B cell (primary cell): ENCODE measurements around the gene SLC35E1. TPM values are rescaled to one million over a fixed set of nuclear protein-coding genes. Genes with fewer than 3 reads are reported as not detected.

ENCODE experiments used
- ATAC-seq: fragments of 200-7000 bp; cut with Tn5 transposase; one replicate; pipeline ENCODE4 v1.10.0; 2021; ENCODE audit warnings: low read depth, mild to moderate bottlenecking, moderate number of reproducible peaks, moderate library complexity
- CTCF ChIA-PET: fragments of 350-600 bp; sonication (Branson Sonifier 250); formaldehyde crosslinking; loops from one replicate; lab custom pipeline; 2021; ENCODE audit warnings: antibody characterized with exemption, inconsistent platforms; lab: Charles Lee
- POLR2A ChIA-PET: fragments of 350-600 bp; sonication (Branson Sonifier 250); formaldehyde crosslinking; loops from one replicate; lab custom pipeline; 2021; ENCODE audit warnings: antibody characterized with exemption; lab: Charles Lee
- DNase-seq: peaks from one replicate; pipeline ENCODE4 v3.0.0; 2013
- H2AFZ ChIP-seq: 2 replicates; pipeline ENCODE4 v1.6.1; 2012; ENCODE audit warnings: mild to moderate bottlenecking, low read depth, low read length; ENCODE audit not compliant: insufficient read depth, poor library complexity, severe bottlenecking
- H3K27ac ChIP-seq, 2 donors: 1 replicate in 1 of 2; 2 replicates in 1 of 2; pipeline ENCODE4 v1.5.1; 2012 to 2013; ENCODE audit warnings: low read length in 2 of 2, mild to moderate bottlenecking in 2 of 2, moderate library complexity in 1 of 2
- H3K27me3 ChIP-seq, 4 experiments: fragments of 200-600 bp in 1 of 4; sonication (generic) in 1 of 4; replicated peaks in 1 of 4; 1 replicate in 2 of 4; 2 replicates in 2 of 4; pipeline versions ENCODE4 v1.6.1 to v1.7.0; 2013 to 2016; ENCODE audit warnings: low read length in 3 of 4, mild to moderate bottlenecking in 2 of 4, mixed read lengths in 1 of 4, moderate library complexity in 1 of 4; ENCODE audit not compliant: insufficient read depth in 4 of 4, control insufficient read depth in 3 of 4; ENCODE audit errors: control extremely low read depth in 1 of 4
- H3K36me3 ChIP-seq, 2 experiments: replicated peaks in 1 of 2; 1 replicate in 1 of 2; 2 replicates in 1 of 2; pipeline versions ENCODE4 v1.6.1 to v1.7.1; 2013; ENCODE audit warnings: low read length in 1 of 2; ENCODE audit not compliant: insufficient read depth in 2 of 2, control insufficient read depth in 1 of 2; ENCODE audit errors: control extremely low read depth in 1 of 2, extremely low read depth in 1 of 2
- H3K4me1 ChIP-seq, 2 donors: fragments of 200-600 bp in 1 of 2; sonication (generic) in 1 of 2; 1 replicate in 1 of 2; 2 replicates in 1 of 2; pipeline versions ENCODE4 v1.5.1 to v1.6.1; 2013 to 2017; ENCODE audit warnings: low read length in 2 of 2; ENCODE audit not compliant: control insufficient read depth in 2 of 2, insufficient read depth in 2 of 2
- H3K4me2 ChIP-seq: replicated peaks from 2 replicates; pipeline ENCODE3; 2012; ENCODE audit warnings: mild to moderate bottlenecking, low read depth, low read length; ENCODE audit not compliant: poor library complexity, severe bottlenecking
- H3K4me3 ChIP-seq, 5 experiments: fragments of 200-600 bp in 1 of 5; sonication (generic) in 1 of 5; 1 replicate in 3 of 5; 2 replicates in 2 of 5; pipeline versions ENCODE4 v1.5.1 to v1.7.0; 2011 to 2016; ENCODE audit warnings: low read length in 4 of 5, mild to moderate bottlenecking in 4 of 5, low read depth in 2 of 5, control low read depth in 1 of 5, moderate library complexity in 1 of 5; ENCODE audit not compliant: insufficient read depth in 1 of 5; ENCODE audit errors: control extremely low read depth in 1 of 5, extremely low read depth in 1 of 5
- H3K79me2 ChIP-seq: fragments of 200-600 bp; sonication (generic); one replicate; pipeline ENCODE4 v1.6.0; 2016; ENCODE audit warnings: low read length; ENCODE audit not compliant: control insufficient read depth, insufficient read depth
- H3K9ac ChIP-seq: fragments of 200-600 bp; sonication (generic); 2 replicates; pipeline ENCODE4 v1.6.1; 2017; ENCODE audit warnings: mild to moderate bottlenecking, low read length, moderate library complexity
- H3K9me3 ChIP-seq, 3 donors: one replicate each; pipeline versions ENCODE4 v1.6.1 to v1.7.1; 2013; ENCODE audit warnings: low read length in 2 of 3; ENCODE audit not compliant: control insufficient read depth in 2 of 3, insufficient read depth in 1 of 3; ENCODE audit errors: control extremely low read depth in 1 of 3
- H4K20me1 ChIP-seq: 2 replicates; pipeline ENCODE4 v1.6.0; 2012; ENCODE audit warnings: mild to moderate bottlenecking, low read length; ENCODE audit not compliant: insufficient read depth, control insufficient read depth, poor library complexity, severe bottlenecking
- H3K27ac Mint-ChIP-seq: one replicate; pipeline ENCODE4 v1.8.0; 2021; ENCODE audit warnings: mixed read lengths
- H3K27me3 Mint-ChIP-seq: one replicate; pipeline ENCODE4 v1.8.0; 2021; ENCODE audit warnings: mixed read lengths
- H3K4me1 Mint-ChIP-seq: one replicate; pipeline ENCODE4 v1.8.0; 2021; ENCODE audit warnings: mixed read lengths
- H3K4me3 Mint-ChIP-seq: one replicate; pipeline ENCODE4 v1.8.0; 2021; ENCODE audit warnings: mixed read lengths
- H3K9me3 Mint-ChIP-seq: one replicate; pipeline ENCODE4 v1.8.0; 2022; ENCODE audit warnings: mixed read lengths; ENCODE audit not compliant: insufficient read depth
- CTCF ChIP-seq: fragments of 200-600 bp; IDR thresholded peaks from one replicate; pipeline ENCODE4 v1.8.0; 2022; ENCODE audit warnings: antibody characterized with exemption, mild to moderate bottlenecking
- EZH2 ChIP-seq: IDR thresholded peaks from 2 replicates; pipeline ENCODE4 v1.6.1; 2012; ENCODE audit warnings: borderline replicate concordance, low read depth, mild to moderate bottlenecking, moderate library complexity, low read length; ENCODE audit not compliant: insufficient read depth, poor library complexity, severe bottlenecking
- WGBS: methylation state at CpG from one replicate; pipeline ENCODE4 v1.1.5; 2013; ENCODE audit warnings: missing lambda C conversion rate; ENCODE audit not compliant: insufficient coverage; 5-methylcytosine and 5-hydroxymethylcytosine counted together
- intact Hi-C: fragments of 100-400 bp; cut with micrococcal nuclease; formaldehyde crosslinking; loops from one replicate; pipeline ENCODE4 v1.10.0; 2022
- polyA plus RNA-seq: library from polyadenylated mRNA; depleted of rRNA; stranded (reverse); fragments of >200 nt; gene quantifications from 2 replicates; pipeline ENCODE4 v1.2.3, GENCODE V29; 2012
- total RNA-seq, 2 donors: library from RNA; stranded (reverse); fragments of 120-200 nt in 1 of 2; gene quantifications; 1 replicate in 1 of 2; 2 replicates in 1 of 2; pipeline versions ENCODE4 v1.2.3 to v1.2.4, GENCODE V29; 2013 to 2022

SLC35E1 gene
- total and polyA plus RNA-seq, 2 donors (not counting 1 experiment from before 2014, with no cell fraction given): 23.4 to 46.8 TPM

- no peaks in the 10 kb centered on the region for H3K27me3 Mint-ChIP-seq
- no peak overlapping the region for H2AFZ ChIP-seq
- ChIA-PET CTCF (interaction anchor here (0.6 kb wide), 1 partner anchor 1265 kb away, joined by 4 read pairs; no protein-coding TSS in a partner anchor), POLR2A (interaction anchor here (0.7 to 2.0 kb wide), 3 partner anchors 8 to 81 kb away, joined by 3 to 7 read pairs (median 3); no protein-coding TSS in a partner anchor)
- H3K27ac ChIP-seq: no peak overlapping the region
- H3K4me2 ChIP-seq: no peak overlapping the region
- 95% methylated on average over 17 of the region's 17 CpGs for WGBS
- H3K9me3 ChIP-seq: no peaks in the 10 kb centered on the region
- peaks cover 34 to 41% of the 10 kb centered on the region in 2 donors for H3K4me1 ChIP-seq
- peaks cover 65% of the 10 kb centered on the region for H3K4me1 Mint-ChIP-seq
- H4K20me1 ChIP-seq: peaks cover 82% of the 10 kb centered on the region
- H3K9me3 Mint-ChIP-seq: no peaks in the 10 kb centered on the region
- intact Hi-C loops: no loop called here
- no peak overlapping the region for H3K27ac Mint-ChIP-seq
- ATAC-seq: no peak
- no peak overlapping the region for H3K9ac ChIP-seq
- H3K4me3 ChIP-seq: no peak overlapping the region
- H3K27me3 ChIP-seq: no peaks in the 10 kb centered on the region
- TF ChIP-seq EZH2 (no peak), CTCF (no peak)
- H3K79me2 ChIP-seq: peaks cover 98% of the 10 kb centered on the region
- DNase-seq: no peak
- peaks cover 0 to 59% of the 10 kb centered on the region in 2 experiments for H3K36me3 ChIP-seq
- no peak overlapping the region for H3K4me3 Mint-ChIP-seq
These were observed 5.3 kb upstream of the SLC35E1 start for GRCh38 chr19:16577531-16577985.

GRCh38 chr19:16576690-16577530 lies 4.7 kb upstream of the SLC35E1 start:
- POLR2A ChIA-PET: interaction anchor here (0.7 to 2.0 kb wide), 3 partner anchors 9 to 80 kb away, joined by 3 to 7 read pairs (median 3); no protein-coding TSS in a partner anchor
- H3K4me3 Mint-ChIP-seq: no peak overlapping the region
- peaks cover 0 to 57% of the 10 kb centered on the region in 2 experiments for H3K36me3 ChIP-seq
- no peaks in the 10 kb centered on the region for H3K9me3 Mint-ChIP-seq
- no peak overlapping the region for H3K4me2 ChIP-seq
- H3K27ac Mint-ChIP-seq: no peak overlapping the region
- H3K4me3 ChIP-seq: no peak overlapping the region
- intact Hi-C loops: no loop called here
- H3K9me3 ChIP-seq: no peaks in the 10 kb centered on the region
- WGBS: 96% methylated on average over 51 of the region's 52 CpGs
- peaks cover 63% of the 10 kb centered on the region for H3K4me1 Mint-ChIP-seq
- TF ChIP-seq CTCF: no peak
- no peak for TF ChIP-seq EZH2
- H3K9ac ChIP-seq: no peak overlapping the region
- no peaks in the 10 kb centered on the region for H3K27me3 Mint-ChIP-seq
- ATAC-seq: no peak
- H3K4me1 ChIP-seq: peaks cover 27 to 34% of the 10 kb centered on the region in 2 donors
- H2AFZ ChIP-seq: no peak overlapping the region
- CTCF ChIA-PET: interaction anchor here (0.6 kb wide), 1 partner anchor 1264 kb away, joined by 4 read pairs; no protein-coding TSS in a partner anchor
- H4K20me1 ChIP-seq: peaks cover 75% of the 10 kb centered on the region
- H3K79me2 ChIP-seq: peaks cover 96% of the 10 kb centered on the region
- no peak for DNase-seq
- H3K27ac ChIP-seq: no peak overlapping the region
- no peaks in the 10 kb centered on the region for H3K27me3 ChIP-seq
